HG02678 (cell line): ENCODE measurements around the gene MLYCD.

ENCODE experiments used
- ATAC-seq: cut with Tn5 transposase; IDR thresholded peaks from one replicate; pipeline ENCODE4 v1.9.1; 2021; ENCODE audit warnings: mild to moderate bottlenecking, moderate library complexity; ENCODE audit not compliant: unreplicated experiment

The MLYCD gene

GRCh38 chr16:83954577-83955016 is 55.7 kb downstream of the MLYCD start:
- ATAC-seq, result no peak

DNA sequence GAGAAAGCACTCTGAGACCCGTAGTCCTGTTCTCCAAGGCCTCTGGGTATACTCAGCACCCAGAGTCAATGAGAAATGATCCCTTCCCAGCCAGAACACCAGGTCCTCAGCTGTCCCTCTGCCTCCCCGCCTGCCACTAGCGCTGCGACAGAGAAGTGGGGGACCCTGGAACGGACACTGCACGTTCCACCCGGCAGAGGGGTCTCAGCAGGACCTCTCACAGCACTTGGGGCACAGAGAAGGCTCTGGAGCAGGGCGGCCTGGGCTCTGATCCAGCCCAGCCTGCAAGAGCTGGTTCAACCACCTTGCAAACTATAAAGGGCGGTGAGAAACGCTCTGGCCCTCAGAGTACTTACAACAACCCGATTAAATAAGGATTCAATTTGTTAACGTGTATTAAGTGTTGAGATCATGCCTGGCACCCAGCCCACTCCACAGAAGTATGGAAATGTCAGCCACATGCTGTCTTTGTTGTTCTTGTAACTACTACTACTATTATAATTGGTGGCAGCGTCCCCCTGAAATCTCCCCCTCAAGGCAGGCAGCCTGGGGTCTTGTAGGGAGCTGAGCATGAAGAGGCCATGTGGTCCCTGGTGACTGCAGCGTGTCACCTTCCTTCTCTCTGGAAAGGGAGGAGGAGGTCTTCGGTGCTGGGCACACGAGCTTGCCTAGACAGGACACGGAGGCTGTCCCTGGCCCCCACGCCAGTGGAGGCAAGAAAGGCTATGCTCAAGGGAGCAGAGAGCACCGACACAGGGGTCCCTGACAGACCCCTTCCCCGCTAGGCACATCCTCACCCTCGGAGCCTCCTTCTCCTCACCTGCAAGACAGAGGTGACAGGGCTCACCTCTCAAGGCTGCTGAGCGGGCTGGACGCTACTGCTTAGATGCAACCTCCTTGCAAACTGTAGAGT is 56.6 kb downstream of the MLYCD start:
- no peak for ATAC-seq

DNA sequence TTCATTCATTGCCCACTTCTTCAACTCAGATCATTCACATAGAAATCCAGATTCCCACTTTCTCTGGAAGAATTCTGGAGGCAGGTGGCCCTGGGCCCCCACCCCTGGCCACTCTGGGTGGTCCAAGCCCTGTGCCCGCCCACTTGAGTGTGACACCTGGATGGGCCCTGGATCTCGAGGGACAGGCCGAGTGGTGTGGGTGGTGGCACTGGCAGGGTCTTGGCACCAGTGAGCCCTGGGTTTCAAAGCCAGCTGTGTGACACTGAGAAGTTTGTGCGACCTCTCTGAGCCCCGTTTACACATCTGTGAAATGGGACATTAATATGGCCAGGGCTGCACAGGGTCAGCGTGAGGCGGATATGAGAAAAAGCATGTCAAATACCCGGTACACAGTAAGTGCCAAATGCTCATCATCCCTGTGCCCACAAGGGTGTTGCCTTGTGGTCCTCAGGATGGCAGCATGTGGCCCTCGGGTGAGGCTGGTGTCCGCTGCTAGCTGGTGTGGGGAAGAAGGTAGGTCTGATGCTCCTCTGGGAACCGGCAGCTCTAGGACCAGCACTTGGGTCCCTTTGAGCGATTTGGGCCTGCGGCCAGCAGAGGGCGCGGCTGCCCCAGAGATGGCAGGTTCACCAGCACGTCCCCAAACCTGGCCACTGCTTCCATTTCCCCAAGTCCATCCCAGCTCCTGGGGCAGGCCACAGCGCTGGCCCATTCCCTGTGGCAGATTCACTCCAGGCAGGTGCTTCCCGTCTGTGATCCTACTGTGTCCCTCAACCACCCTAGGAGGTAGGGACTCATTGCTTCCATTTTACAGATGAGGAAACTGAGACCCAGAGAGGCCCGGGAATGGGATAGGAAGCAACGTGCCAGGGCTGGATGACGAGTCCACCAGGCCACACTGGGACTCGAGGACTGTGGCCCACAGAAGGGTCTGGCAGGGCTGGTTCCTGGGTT is 57.7 kb downstream of the MLYCD start:
- ATAC-seq, result no peak

- ATAC-seq, result no peak
These were observed 58.5 kb downstream of the MLYCD start for GRCh38 chr16:83957296-83957855.

GRCh38 chr16:83958137-83958845 is 59.4 kb downstream of the MLYCD start:
- ATAC-seq, result no peak

- ATAC-seq, result no peak
These were observed 60.1 kb downstream of the MLYCD start for GRCh38 chr16:83958846-83959565.

DNA sequence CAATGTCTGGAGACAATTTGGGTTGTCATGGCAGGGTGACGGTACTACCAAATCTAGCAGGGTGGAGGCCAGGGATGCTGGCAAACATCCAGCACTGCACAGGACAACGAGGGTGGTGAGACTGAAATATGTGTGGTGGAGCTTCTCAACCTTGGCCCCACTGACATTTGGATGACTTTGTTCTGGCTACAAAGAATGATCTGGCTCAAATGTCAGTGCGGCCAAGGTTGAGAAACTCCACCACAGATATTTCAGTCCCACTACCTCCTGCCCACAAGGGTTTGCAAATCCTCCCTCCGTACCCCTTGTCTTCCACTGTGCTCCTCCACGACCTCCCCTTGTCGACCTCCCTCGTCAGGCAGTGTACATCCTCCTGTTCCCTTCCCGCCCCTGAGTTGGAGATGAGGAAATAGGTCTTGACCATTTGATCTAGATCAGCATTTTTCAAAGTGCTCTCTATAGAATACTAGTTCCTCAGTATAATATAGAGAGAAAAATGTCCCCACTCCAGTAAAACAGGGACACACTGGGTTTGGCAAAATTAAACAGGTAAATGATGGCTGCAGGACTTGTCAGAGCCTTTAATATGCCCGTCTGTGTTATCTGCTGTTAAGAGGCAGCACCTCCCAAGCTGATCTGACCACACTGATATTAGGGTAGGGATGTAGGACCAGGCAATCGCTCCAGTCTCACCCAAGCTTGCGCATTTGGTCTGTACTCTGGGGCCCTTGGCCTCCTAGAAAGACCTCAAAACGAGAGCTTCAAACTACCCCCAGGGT is 60.9 kb downstream of the MLYCD start:
- no peak for ATAC-seq

DNA sequence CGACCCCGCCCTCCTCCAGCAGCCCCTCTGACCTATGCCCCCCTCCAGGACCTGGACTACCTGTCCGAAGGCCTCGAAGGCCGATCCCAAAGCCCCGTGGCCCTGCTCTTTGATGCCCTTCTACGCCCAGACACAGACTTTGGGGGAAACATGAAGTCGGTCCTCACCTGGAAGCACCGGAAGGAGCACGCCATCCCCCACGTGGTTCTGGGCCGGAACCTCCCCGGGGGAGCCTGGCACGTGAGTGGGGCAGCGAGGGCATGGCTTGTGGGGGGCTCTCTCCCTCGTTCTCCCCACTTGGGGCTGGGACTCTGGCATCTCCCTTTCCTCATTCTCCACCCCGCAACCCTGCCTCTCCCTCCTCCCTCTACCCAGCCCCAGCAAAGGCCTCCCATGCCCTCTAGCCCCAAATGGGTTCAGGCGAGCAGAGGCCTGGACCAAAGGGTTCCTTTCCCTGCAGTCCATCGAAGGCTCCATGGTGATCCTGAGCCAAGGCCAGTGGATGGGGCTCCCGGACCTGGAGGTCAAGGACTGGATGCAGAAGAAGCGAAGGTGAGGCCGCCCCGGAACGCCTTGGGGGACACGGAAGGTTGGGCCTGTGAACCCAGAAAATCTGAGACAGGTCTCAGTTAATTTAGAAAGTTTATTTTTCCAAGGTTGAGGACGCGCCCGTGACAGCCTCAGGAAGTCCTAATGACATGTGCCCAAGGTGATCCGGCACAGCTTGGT is 61.8 kb downstream of the MLYCD start:
- no peak for ATAC-seq

GRCh38 chr16:83961591-83961990 is 62.7 kb downstream of the MLYCD start:
- ATAC-seq, result no peak

DNA sequence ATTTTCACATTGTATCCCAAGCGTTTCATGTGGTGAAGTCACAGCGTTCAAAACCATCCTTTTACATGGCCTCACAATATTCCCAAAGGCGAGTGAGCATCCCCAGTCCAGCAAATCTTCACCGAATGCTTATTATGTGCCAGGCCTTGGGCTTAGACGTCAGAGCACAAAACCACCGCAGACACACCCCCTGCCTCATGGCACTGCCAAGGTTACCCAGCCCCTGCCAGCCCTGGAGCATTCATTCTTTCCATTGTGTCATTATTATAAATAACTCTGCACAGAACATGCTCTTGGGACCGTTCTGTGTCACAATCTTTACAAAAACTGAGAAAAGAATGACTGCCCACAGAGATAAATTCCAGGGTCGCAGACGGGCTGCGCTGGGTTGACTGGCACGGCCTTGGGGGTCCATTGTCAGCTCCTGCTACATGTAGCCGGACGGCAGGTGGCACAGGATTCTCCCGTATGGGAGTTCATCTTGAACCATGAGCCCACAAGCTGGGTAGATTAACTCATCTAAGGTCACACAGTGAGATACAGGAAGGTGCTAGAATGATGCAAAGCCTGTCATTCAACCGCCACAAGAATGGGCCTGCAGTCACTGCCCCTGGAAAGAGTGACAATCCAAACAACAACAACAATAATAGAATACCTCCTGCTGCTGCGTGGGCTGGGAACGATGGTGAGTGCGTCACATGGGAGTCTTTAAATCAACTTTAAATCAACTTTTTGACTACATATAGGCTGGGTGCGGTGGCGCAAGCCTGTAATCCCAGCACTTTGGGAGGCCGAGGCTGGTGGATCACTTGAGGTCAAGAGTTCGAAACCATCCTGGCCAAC is 64.6 kb downstream of the MLYCD start:
- ATAC-seq, result no peak

GRCh38 chr16:83964684-83965443 is 65.9 kb downstream of the MLYCD start:
- ATAC-seq, result no peak

- no peak for ATAC-seq
These were observed 66.7 kb downstream of the MLYCD start for GRCh38 chr16:83965444-83966152.

- no peak for ATAC-seq
These were observed 67.3 kb downstream of the MLYCD start for GRCh38 chr16:83966153-83966696.

- no peak for ATAC-seq
These were observed 68.2 kb downstream of the MLYCD start for GRCh38 chr16:83967091-83967490.

DNA sequence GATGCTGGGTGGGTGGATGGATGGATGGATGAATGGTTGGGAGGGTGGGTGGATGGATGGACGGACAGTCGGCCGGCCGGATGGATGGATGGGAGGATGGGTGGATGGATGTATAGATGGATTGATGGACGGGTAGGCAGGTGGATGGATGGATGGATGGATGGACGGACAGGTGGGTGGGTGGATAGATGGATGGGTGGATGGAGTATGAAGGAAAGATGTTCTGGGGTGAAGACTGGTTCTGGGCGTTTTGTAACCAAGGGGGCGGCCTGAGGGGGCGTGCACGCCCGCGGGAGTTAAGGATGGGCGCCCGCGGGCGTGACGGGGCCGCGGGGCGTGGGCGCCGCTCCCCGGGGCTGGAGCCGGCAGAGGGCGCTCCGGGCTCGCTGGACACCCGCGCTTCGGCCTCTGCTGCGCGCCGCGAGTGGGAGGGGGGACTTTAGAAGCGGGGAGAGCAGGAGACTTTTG is 69.0 kb downstream of the MLYCD start, which contains the start of gene NECAB2:
Gene NECAB2, plus strand, starts transcription at position 407 of the 468 bp plus-strand sequence. CDS start 405 bp downstream, outside the sequence.
- ATAC-seq, result no peak
